ENCODE data around the gene GPR42.

Gene GPR42

GRCh38 chr19:35397064-35397463, 26.2 kb downstream of the GPR42 start (continued):
- TF ChIP-seq KLF17 (tag by site-specific recombination; IDR thresholded peaks at IDR 0.05) (no peak), ZNF426 (tag by site-specific recombination; IDR thresholded peaks at IDR 0.05) (no peak), ZSCAN4 (tag by site-specific recombination; IDR thresholded peaks at IDR 0.05) (no peak), KLF8 (tag by site-specific recombination; IDR thresholded peaks at IDR 0.05) (no peak), ZNF223 (tag by site-specific recombination; IDR thresholded peaks at IDR 0.05) (no peak), PATZ1 (tag by site-specific recombination; IDR thresholded peaks at IDR 0.05) (no peak)

GRCh38 chr19:35398570-35398969, 27.7 kb downstream of the GPR42 start:
- ChIA-PET POLR2A (no interaction called here), CTCF (no interaction called here)
- Histone ChIP-seq H3K4me3 (ENCODE audit: low read depth, low read length) (no peak overlapping the region), H3K36me3 (ENCODE audit: control insufficient read depth in 2 of 2, insufficient read depth in 1 of 2, low read length in 2 of 2) (no peaks in the 10 kb centered on the region), H3K4me1 (ENCODE audit: control insufficient read depth, insufficient read depth, low read length) (no peaks in the 10 kb centered on the region), H3K9me3 (ENCODE audit: control insufficient read depth, insufficient read depth, low read depth, low read length) (peaks cover 2% of the 10 kb centered on the region; the same call in 1 of the 2 replicates), H3K27ac (ENCODE audit: extremely low read depth, low read depth, low read length) (no peak overlapping the region)
- TF ChIP-seq HOXD13 (CRISPR knock-in tag; IDR thresholded peaks at IDR 0.05; ENCODE audit: borderline replicate concordance) (no peak), ZNF280C (tag by site-specific recombination; IDR thresholded peaks at IDR 0.05) (no peak), REST (tag by site-specific recombination; IDR thresholded peaks at IDR 0.05) (no peak), INSM2 (tag by site-specific recombination; IDR thresholded peaks at IDR 0.05) (no peak), ZNF707 (tag by site-specific recombination; IDR thresholded peaks at IDR 0.05) (no peak), KLF1 (tag by site-specific recombination; IDR thresholded peaks at IDR 0.05) (no peak), ZNF654 (tag by site-specific recombination; IDR thresholded peaks at IDR 0.05; ENCODE audit: low read depth) (no peak), ZNF785 (tag by site-specific recombination; IDR thresholded peaks at IDR 0.05) (no peak), GLIS2 (tag by site-specific recombination; IDR thresholded peaks at IDR 0.05) (no peak), ZNF155 (tag by site-specific recombination; IDR thresholded peaks at IDR 0.05) (no peak), ZNF239 (tag by site-specific recombination; IDR thresholded peaks at IDR 0.05) (no peak), ZNF423 (tag by site-specific recombination; IDR thresholded peaks at IDR 0.05) (no peak)
